GM18867 (cell line): ENCODE data around the gene OXER1.

Experiments
- ATAC-seq: cut with Tn5 transposase; IDR thresholded peaks from one replicate; pipeline ENCODE4 v1.9.1; 2021; ENCODE audit warnings: mild to moderate bottlenecking, moderate library complexity; ENCODE audit not compliant: unreplicated experiment

The OXER1 gene

GRCh38 chr2:42764096-42764495 is at the start of gene OXER1:
OXER1 (minus strand) TSS chr2:42764135; CDS start chr2:42764062, 73 bp downstream.
- ATAC-seq = no peak

- no peak for ATAC-seq
These were observed 49.1 kb upstream of the OXER1 start for GRCh38 chr2:42812899-42813479.

- ATAC-seq = peak; percentile 14
These were observed 47.3 kb upstream of the OXER1 start for GRCh38 chr2:42810971-42811811.

- ATAC-seq = peak; percentile 71
These were observed 46.4 kb upstream of the OXER1 start for GRCh38 chr2:42810121-42810970.

GRCh38 chr2:42809819-42810120 is 45.8 kb upstream of the OXER1 start:
- no peak for ATAC-seq

GRCh38 chr2:42809131-42809818 is 45.3 kb upstream of the OXER1 start:
- ATAC-seq = no peak

GRCh38 chr2:42808301-42808700 is 44.4 kb upstream of the OXER1 start:
- ATAC-seq = no peak

- ATAC-seq = no peak
These were observed 42.9 kb upstream of the OXER1 start for GRCh38 chr2:42806786-42807185.

GRCh38 chr2:42804891-42805290 is 41.0 kb upstream of the OXER1 start:
- ATAC-seq = no peak

- no peak for ATAC-seq
These were observed 40.4 kb upstream of the OXER1 start for GRCh38 chr2:42804338-42804737.

- no peak for ATAC-seq
These were observed 38.2 kb upstream of the OXER1 start for GRCh38 chr2:42802150-42802549.

GRCh38 chr2:42801381-42801780 is 37.4 kb upstream of the OXER1 start:
- no peak for ATAC-seq

GRCh38 chr2:42800981-42801380 is 37.0 kb upstream of the OXER1 start:
- no peak for ATAC-seq

GRCh38 chr2:42800461-42800962 is 36.6 kb upstream of the OXER1 start:
- no peak for ATAC-seq

GRCh38 chr2:42799881-42800280 is 35.9 kb upstream of the OXER1 start:
- no peak for ATAC-seq

GRCh38 chr2:42797281-42797680 is 33.3 kb upstream of the OXER1 start:
- ATAC-seq = no peak

GRCh38 chr2:42796427-42797248 is 32.7 kb upstream of the OXER1 start:
- peak; percentile 36 for ATAC-seq

GRCh38 chr2:42795841-42796301 is 31.9 kb upstream of the OXER1 start:
- peak; percentile 45 for ATAC-seq

- no peak for ATAC-seq
These were observed 31.3 kb upstream of the OXER1 start for GRCh38 chr2:42795275-42795674.
